HK-2 (cell line): ENCODE data around the gene CADPS2.

Experiments
- DNase-seq: peaks from one replicate; pipeline ENCODE4 v3.0.0-alpha.2; 2018; ENCODE audit not compliant: unreplicated experiment

Gene CADPS2

GRCh38 chr7:122768827-122769226 is 117.4 kb downstream of the CADPS2 start:
- DNase-seq = no peak

GRCh38 chr7:122767339-122767738 is 118.9 kb downstream of the CADPS2 start:
- no peak for DNase-seq

GRCh38 chr7:122766593-122766992 is 119.7 kb downstream of the CADPS2 start:
- DNase-seq = no peak

DNA sequence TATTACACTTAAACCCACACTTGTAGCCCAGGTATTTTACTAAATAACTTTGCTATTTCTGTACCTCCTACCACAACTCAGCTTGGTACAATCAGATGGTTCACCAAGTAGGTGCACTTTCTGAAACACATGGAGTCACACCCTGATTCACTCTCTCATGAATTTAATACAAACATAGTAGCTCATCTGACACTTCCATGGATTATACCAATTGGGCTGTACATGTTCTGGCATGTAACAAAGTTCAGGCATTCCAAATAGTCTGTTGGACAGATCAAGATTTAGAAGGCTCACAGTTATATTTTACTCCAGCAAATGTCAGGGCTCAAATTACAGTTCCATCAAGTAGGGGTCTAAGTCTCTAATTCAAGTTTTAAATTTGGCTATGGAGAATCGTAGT is 121.4 kb downstream of the CADPS2 start:
- DNase-seq = no peak

DNA sequence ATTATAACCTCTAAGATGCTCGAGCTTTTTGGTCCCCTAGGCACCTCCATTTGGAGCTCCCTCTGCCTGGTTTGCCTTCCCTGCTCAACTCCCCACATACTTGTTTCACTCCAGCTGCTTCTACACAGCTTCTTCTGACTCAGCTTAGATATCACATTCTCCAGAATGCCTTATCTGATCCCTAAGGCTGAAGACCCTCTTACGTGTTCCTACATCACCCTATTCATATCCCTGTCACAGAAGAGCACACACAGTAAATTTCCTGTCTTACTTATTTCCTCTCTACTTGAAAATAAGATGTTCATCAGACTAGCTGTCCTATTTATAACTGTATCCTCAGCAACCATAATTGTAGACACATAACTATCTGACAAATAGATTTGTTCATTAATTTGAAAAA is 122.2 kb downstream of the CADPS2 start:
- no peak for DNase-seq

GRCh38 chr7:122762071-122762470 is 124.2 kb downstream of the CADPS2 start:
- no peak for DNase-seq

- no peak for DNase-seq
These were observed 127.8 kb downstream of the CADPS2 start for GRCh38 chr7:122758501-122758900.

DNA sequence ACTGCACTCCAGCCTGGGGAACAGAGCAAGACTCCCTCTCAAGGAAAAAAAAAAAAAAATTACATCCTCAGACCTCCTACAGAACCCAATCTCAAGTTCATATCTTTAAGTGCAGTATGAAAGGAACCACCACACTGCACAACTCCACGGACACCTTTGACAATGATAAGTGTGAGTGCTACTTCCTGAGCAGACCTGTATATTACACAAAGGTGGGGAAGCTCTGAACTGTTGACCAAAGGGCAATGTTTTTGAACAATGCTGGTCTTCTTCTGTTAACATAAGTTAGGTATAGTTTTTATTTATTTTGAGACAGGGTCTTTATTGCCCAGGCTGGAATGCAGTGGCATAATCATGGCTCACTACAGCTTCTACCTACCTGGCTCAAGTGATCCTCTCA is 129.4 kb downstream of the CADPS2 start:
- no peak for DNase-seq

- DNase-seq = no peak
These were observed 130.6 kb downstream of the CADPS2 start for GRCh38 chr7:122755696-122756095.

- no peak for DNase-seq
These were observed 133.7 kb downstream of the CADPS2 start for GRCh38 chr7:122752583-122752982.

DNA sequence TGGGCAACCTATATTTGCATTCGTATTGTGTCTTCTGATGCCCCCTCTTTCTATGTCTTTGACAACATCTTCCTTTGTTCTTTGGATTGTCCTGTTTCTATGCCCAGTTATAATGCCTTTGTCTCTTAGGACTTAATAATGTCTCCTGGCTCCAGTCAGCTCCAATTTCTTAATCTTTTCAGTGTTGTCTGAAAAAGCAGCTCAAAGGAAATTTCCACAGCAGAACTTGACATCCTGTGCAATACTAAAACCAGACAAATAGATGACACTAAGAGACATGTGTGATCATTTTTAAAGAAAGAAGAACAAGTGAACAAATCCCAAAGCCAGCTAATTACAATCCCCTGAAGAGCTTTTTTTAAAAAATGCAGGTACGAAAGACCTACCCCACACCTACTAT is 135.9 kb downstream of the CADPS2 start:
- no peak for DNase-seq

DNA sequence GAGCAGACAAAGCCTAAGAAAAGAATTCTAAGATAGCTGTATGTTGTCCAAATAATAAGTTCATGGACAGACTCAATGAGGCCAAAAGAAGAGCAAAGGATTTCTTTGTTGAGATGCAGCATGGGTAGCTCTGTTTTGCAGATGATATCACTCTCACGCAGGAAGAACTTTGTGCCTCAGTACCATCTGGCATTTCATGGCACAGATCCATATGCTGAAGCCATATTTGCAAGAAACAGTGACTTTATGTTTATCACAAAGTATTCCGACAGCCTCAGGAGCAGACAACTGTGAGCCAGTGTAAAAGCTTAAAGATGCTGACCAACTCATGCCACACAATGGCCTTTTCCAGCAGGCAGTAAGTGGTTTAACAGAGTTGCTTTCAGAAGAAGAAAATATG is 138.1 kb downstream of the CADPS2 start:
- DNase-seq = no peak

DNA sequence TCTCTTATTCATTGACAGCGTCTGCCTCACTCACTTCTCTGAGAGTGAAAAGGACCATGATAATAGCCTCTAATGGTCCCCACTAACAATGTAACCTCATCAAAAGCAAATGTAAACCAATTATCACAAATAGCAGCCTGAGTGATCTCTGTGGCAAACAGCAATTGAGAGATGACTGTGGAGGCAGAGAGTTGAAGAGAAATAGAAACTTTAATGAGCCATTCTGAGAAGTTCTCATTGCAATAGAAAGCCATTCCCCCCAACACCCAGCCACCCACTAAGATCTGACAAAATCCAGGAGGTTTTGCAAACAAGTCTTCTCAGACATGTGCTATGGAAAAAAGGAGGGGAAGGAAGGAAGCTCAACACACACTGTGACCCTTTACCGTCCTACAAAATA is 139.3 kb downstream of the CADPS2 start:
- no peak for DNase-seq

DNA sequence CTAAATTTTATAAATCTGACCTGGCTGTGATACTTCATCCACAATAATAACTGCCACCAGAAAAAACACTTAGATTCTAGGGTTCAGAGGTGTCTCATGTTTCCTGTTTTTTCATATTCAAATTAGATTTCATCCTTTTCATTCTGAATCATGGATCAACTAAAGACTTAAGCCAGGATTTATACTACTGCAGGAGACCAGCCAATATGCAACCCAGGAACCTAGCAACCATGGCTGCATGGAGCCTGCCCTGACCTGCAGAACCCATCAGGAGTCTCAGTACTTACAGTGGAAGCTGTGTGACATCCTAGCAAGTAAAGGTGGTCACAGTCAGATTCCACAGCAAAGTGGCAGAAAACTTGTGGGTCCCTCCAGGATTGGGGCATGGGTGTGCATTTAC is 143.0 kb downstream of the CADPS2 start:
- DNase-seq = no peak

DNA sequence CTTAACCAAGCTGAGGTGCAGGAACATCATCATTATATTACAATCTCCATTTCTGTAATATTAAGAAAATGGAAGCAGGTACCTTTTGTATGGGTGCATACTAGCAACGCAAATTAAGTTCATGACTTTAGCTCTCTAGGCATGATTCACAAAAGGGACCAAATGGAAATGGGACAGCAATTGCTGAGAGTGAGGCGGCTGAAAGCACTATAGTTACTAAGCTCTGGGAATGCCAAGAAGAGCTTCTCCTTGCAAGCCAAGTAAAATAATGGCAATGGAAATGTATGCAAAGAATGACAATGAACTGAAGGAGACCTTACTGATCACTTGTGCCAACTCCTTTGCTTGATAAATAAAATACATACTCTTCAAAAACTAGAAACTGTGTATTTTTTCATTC is 147.3 kb downstream of the CADPS2 start:
- DNase-seq = no peak

DNA sequence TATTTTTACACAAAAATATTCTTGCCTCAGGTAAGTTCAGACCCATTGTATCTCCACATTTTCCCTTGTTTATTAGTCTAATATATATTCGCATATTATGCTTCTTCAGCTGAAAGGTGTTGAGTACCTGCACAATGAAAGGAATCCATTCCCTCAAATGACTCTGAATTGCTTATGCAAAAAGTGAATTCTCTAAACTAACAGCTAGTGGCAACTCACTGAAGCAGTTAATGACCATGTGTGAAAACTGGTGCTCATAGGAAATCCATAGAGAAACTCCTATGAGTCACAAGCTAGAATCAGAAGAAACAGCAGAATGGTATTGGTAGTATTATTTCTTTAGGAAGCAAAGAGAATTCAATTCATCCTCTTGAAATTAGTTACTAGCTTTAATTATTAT is 150.1 kb downstream of the CADPS2 start:
- no peak for DNase-seq

DNA sequence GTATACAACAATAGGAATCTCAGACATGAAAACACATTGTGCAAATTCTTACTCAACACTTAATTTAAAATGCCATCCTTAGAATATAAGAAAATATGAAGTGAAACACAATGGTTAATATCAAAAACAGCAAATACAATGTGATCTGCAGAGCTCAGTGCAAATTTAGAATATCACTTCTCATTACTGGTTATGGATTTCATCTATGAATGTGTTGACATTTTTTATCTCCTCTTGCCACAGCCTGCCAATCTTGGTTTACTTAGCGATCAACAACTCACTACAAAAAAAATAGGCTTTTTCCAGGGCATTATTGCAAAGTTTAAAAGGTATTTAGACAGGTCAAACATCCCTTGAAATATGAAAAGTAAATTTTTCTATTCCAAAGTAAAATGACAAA is 158.5 kb downstream of the CADPS2 start:
- no peak for DNase-seq

GRCh38 chr7:122727354-122727753 is 158.9 kb downstream of the CADPS2 start:
- DNase-seq = no peak

- no peak for DNase-seq
These were observed 159.4 kb downstream of the CADPS2 start for GRCh38 chr7:122726881-122727280.

GRCh38 chr7:122724366-122724765 is 161.9 kb downstream of the CADPS2 start:
- DNase-seq = no peak

DNA sequence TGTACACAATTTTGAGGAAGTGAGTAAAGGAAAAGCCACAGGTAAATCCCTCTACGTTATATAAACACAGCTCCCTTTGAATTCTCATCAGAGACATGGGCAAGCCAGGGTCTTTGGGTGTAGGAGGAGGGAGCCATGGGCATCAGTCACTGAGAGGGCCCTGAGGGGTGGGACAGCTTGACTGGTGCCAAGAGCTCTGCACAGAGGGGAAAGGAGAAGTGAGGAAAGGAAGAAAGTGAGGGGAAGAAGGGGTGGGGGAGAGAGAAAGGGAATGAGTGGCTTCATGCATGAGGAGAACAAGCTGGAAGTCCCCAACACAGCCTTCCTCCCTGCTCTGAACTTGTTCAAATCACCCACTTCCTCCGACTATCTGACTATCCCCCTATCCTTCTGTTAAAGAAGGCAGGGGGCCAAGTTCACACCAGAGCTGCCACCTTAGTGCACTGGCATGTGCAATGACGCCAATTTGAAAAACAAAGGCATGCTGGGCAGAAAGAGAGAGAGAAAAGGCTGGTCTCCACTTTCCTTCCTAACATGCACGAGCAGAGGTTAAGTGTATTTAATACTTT is 167.2 kb downstream of the CADPS2 start:
- DNase-seq = no peak

GRCh38 chr7:122717356-122718089 is 168.7 kb downstream of the CADPS2 start:
- DNase-seq = no peak

DNA sequence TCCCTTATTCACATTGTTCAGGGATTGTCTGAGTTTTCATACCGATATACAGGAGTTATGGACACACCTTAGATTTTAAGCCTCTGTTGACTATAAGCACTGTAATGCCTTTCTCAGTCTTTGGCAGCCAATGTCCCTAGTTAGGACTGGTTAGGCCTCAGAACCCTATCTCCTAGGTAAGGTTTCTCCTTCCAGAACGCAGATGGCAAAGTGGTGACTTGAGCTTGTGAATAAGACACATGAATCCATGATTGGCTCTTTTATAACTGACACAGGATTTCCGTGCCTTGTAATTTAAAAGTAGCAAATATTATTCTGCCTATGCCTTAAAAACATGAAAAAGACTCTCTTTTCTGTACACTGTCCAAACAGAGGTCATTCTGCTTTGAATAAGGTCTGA is 171.1 kb downstream of the CADPS2 start:
- no peak for DNase-seq

GRCh38 chr7:122710916-122711315 is 175.3 kb downstream of the CADPS2 start:
- DNase-seq = no peak
